Hematopoietic multipotent progenitor cell treated with erythropoietin and hydrocortisone succinate and interleukin-3 and kit ligand, for 15 days (in vitro differentiated cells): Measurements from ENCODE around the gene CHRNA4.
"Not testable (repeated sequence)": the region's sequence is repeated elsewhere in the genome, so short reads cannot be mapped to it uniquely, and the experiment has no call there.

Source experiments
- DNase-seq: peaks from one replicate; pipeline ENCODE4 v3.0.0-alpha.2; 2015; ENCODE audit warnings: low spot score

The CHRNA4 gene

GRCh38 chr20:63350196-63350595 is 11.0 kb downstream of the CHRNA4 start:
- DNase-seq: no peak

- no peak for DNase-seq
Measured at GRCh38 chr20:63349516-63349895, 11.6 kb downstream of the CHRNA4 start.

- DNase-seq: no peak
Measured at GRCh38 chr20:63348828-63349515, 12.2 kb downstream of the CHRNA4 start.

GRCh38 chr20:63347950-63348827 is 13.0 kb downstream of the CHRNA4 start:
- no peak for DNase-seq

- DNase-seq: no peak
Measured at GRCh38 chr20:63347081-63347741, 13.9 kb downstream of the CHRNA4 start.

GRCh38 chr20:63346131-63347080 is 14.7 kb downstream of the CHRNA4 start:
- DNase-seq: no peak

- no peak for DNase-seq
Measured at GRCh38 chr20:63345328-63346100, 15.6 kb downstream of the CHRNA4 start.

- no peak for DNase-seq
Measured at GRCh38 chr20:63344616-63345327, 16.4 kb downstream of the CHRNA4 start.

- DNase-seq: no peak
Measured at GRCh38 chr20:63343460-63344445, 17.4 kb downstream of the CHRNA4 start.

- DNase-seq: no peak
Measured at GRCh38 chr20:63342561-63343459, 18.3 kb downstream of the CHRNA4 start.

- DNase-seq: not testable (repeated sequence)
Measured at GRCh38 chr20:63340158-63340688, 20.9 kb downstream of the CHRNA4 start.

- DNase-seq: not testable (repeated sequence)
Measured at GRCh38 chr20:63339154-63340094, 21.7 kb downstream of the CHRNA4 start.

- no peak for DNase-seq
Measured at GRCh38 chr20:63337786-63338420, 23.2 kb downstream of the CHRNA4 start.

- no peak for DNase-seq
Measured at GRCh38 chr20:63336232-63336752, 24.9 kb downstream of the CHRNA4 start.

GRCh38 chr20:63335711-63336110 is 25.4 kb downstream of the CHRNA4 start:
- no peak for DNase-seq

GRCh38 chr20:63335060-63335459 is 26.1 kb downstream of the CHRNA4 start:
- DNase-seq: not testable (repeated sequence)
